RWPE2 (cell line): ENCODE measurements around the gene PHYKPL.

Source experiments
- ATAC-seq: fragments of 200-7000 bp; cut with Tn5 transposase; 3 replicates; pipeline ENCODE4 v1.9.1; 2021; ENCODE audit warnings: low read depth
- DNase-seq: peaks from one replicate; pipeline ENCODE4 v3.0.0-alpha.2; 2020; ENCODE audit warnings: low spot score
- H3K27ac ChIP-seq: fragments of 450-650 bp; 2 replicates; pipeline ENCODE4 v1.5.1; 2017; ENCODE audit warnings: mild to moderate bottlenecking; ENCODE audit not compliant: poor library complexity, severe bottlenecking
- H3K27me3 ChIP-seq: fragments of 250-450 bp; sonication (Bioruptor Pico); 2 replicates; pipeline ENCODE4 v1.5.1; 2021; ENCODE audit warnings: mild to moderate bottlenecking, moderate library complexity; ENCODE audit not compliant: insufficient read depth, poor library complexity, severe bottlenecking
- H3K36me3 ChIP-seq: fragments of 250-450 bp; sonication (Bioruptor Pico); 2 replicates; pipeline ENCODE4 v1.5.1; 2020; ENCODE audit warnings: low read depth, mild to moderate bottlenecking, moderate library complexity
- H3K4me1 ChIP-seq: fragments of 250-450 bp; sonication (Bioruptor Pico); 2 replicates; pipeline ENCODE4 v1.5.1; 2021; ENCODE audit warnings: mild to moderate bottlenecking, moderate library complexity; ENCODE audit not compliant: insufficient read depth, poor library complexity, severe bottlenecking
- H3K4me3 ChIP-seq: fragments of 250-450 bp; sonication (Bioruptor Pico); 2 replicates; pipeline ENCODE4 v1.5.1; 2021; ENCODE audit warnings: mild to moderate bottlenecking, moderate library complexity; ENCODE audit not compliant: severe bottlenecking
- H3K9me3 ChIP-seq: fragments of 250-450 bp; sonication (Bioruptor Pico); 2 replicates; pipeline ENCODE4 v1.5.1; 2021; ENCODE audit warnings: mild to moderate bottlenecking, moderate library complexity; ENCODE audit not compliant: severe bottlenecking
- TF ChIP-seq, protein P1 (sequence below): fragments of 450-650 bp; IDR thresholded peaks from one replicate; pipeline ENCODE4 v1.5.1; 2017; ENCODE audit warnings: mild to moderate bottlenecking, moderate library complexity; ENCODE audit not compliant: poor library complexity, severe bottlenecking

Gene PHYKPL

DNA sequence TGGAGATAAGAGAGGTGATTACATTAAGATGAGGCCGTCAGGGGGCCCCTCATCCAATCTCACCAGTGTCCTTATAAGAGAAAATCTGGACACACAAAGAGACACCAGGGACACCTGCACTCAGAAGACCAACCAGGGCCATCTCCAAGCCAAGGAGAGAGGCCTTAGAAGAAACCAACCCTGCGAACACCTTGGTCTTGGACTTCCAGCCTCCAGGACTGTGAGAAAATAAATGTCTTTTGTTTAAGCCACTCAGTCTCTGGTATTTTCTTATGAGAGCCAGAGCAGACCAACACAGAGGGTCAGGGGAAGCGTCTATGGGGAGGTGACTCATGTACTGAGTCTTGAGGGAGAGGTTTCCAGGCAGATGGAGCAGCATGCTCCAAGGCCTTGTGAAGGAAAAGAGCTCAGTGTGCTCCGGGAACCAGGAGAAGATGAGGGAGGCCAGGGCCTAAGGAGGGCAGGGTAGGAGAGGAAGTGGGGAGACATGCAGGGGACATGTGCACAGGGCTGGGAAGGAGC lies 5.4 kb downstream of the PHYKPL start:
- TF ChIP-seq, protein P1, sequence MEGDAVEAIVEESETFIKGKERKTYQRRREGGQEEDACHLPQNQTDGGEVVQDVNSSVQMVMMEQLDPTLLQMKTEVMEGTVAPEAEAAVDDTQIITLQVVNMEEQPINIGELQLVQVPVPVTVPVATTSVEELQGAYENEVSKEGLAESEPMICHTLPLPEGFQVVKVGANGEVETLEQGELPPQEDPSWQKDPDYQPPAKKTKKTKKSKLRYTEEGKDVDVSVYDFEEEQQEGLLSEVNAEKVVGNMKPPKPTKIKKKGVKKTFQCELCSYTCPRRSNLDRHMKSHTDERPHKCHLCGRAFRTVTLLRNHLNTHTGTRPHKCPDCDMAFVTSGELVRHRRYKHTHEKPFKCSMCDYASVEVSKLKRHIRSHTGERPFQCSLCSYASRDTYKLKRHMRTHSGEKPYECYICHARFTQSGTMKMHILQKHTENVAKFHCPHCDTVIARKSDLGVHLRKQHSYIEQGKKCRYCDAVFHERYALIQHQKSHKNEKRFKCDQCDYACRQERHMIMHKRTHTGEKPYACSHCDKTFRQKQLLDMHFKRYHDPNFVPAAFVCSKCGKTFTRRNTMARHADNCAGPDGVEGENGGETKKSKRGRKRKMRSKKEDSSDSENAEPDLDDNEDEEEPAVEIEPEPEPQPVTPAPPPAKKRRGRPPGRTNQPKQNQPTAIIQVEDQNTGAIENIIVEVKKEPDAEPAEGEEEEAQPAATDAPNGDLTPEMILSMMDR: no peak

DNA sequence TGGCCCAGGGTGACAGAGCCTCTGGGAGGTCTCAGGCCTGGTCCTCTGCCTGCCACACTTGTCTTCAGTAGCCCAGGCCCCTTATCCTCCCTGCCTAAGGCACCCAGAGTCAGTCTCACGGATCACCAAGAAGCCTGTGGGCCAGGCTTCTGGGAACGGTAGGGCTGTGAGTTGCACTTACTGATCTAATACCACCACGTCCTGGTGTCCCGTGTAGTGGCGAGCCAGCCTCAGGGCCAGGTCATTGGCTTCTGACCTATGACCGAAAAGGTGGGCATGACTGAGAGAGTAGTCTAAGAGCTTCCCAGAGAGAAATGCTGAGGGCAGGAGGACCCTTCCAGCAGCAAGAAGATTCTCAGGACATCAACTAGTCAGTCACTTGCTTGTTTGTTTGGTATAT lies 7.4 kb downstream of the PHYKPL start:
- Histone ChIP-seq H3K36me3 (peaks cover 64% of the 10 kb centered on the region), H3K4me3 (no peak overlapping the region), H3K27ac (no peak overlapping the region), H3K9me3 (no peaks in the 10 kb centered on the region), H3K4me1 (no peaks in the 10 kb centered on the region), H3K27me3 (no peaks in the 10 kb centered on the region)
- no peak for ATAC-seq
- DNase-seq: no peak
- TF ChIP-seq, protein P1: no peak

More for the DNA sequence above, 5.4 kb downstream of the PHYKPL start:
- Histone ChIP-seq H3K9me3 (no peaks in the 10 kb centered on the region), H3K4me3 (no peak overlapping the region), H3K27ac (no peak overlapping the region), H3K36me3 (peaks cover 61% of the 10 kb centered on the region), H3K27me3 (no peaks in the 10 kb centered on the region), H3K4me1 (peaks cover 7% of the 10 kb centered on the region)
- no peak for ATAC-seq
- DNase-seq: no peak

DNA sequence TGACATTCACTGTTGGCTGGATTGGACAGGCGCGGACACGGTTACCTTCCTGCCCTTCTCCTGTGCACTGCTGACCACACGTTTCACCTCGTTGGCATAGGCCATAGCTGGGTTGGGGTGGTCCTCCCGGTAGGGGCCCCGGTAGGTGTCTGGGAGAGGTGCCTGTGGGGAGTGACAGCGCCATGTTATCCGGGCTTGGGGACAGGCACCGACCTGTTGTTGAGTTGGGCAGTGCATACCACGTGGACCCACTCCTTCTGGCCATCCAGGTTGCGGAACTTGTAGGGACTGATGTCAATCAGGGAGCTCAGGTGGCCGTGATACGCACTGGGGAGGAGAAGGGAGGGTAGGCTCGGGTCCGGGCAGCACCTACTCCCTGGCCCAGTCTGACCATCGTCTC lies 8.2 kb downstream of the PHYKPL start:
- TF ChIP-seq, protein P1: no peak
- DNase-seq (no peak), ATAC-seq (no peak)
- Histone ChIP-seq H3K9me3 (no peaks in the 10 kb centered on the region), H3K4me3 (no peak overlapping the region), H3K36me3 (peaks cover 61% of the 10 kb centered on the region), H3K4me1 (no peaks in the 10 kb centered on the region), H3K27ac (no peak overlapping the region), H3K27me3 (no peaks in the 10 kb centered on the region)

DNA sequence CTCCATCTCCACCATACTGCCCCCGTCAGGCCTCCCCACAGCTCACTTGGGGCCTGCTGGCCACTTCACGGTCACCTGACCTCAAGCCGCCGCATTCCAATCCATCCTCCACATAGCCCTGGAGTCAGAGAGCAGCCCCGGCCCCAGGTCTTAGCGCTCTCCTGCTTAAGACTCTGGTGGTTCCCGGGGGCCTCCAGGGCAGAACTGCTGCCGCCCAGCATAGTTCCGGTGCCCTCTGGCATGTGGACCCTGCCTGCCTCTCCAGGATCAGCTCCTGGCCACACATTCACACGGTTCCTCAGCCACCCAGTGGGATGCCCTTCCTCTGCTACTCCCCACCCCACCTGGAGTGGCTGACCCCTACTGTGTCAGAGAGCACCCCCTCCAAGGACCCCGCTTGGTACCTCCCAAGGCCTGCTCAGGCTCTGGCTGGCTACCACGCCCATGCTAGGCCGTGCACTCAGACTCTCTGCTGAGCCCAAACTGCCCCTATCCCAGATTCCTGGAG lies 8.7 kb downstream of the PHYKPL start:
- no peaks in the 10 kb centered on the region for H3K4me1 ChIP-seq
- H3K36me3 ChIP-seq: peaks cover 61% of the 10 kb centered on the region
- DNase-seq (no peak), ATAC-seq (no peak; the same call in 2 of the 3 replicates)
- no peak overlapping the region for H3K4me3 ChIP-seq
- H3K9me3 ChIP-seq: no peaks in the 10 kb centered on the region
- no peaks in the 10 kb centered on the region for H3K27me3 ChIP-seq
- H3K27ac ChIP-seq: no peak overlapping the region
- TF ChIP-seq, protein P1: no peak

DNA sequence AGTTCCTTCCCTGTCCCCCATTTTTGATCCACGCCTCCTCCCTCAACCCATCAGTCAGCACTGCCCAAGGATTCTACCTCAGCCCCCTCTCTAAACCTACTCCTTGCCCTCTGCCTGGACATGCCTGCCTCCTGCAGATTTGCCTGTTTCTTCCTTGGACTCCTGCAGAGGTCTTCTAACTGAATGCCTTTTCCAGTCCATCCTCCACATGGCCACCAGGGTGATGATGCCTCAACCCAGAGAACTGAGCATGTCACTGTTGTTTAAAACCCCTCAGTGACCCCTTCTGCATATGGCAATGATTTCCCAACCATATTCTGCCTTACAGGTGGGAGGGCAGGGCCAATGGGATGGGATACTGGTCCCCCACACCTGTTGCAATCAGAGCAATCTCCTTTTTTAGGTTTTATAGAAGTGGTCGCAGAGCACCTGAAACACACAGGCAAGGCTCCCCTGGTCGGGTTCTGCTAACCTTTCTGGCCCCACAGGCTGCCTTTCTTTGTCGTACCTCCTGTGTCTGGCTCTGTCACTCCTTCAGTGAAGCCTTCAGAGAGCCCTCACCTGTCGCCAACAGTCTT lies 9.3 kb downstream of the PHYKPL start:
- ATAC-seq (no peak), DNase-seq (no peak)
- no peak overlapping the region for H3K4me3 ChIP-seq
- no peaks in the 10 kb centered on the region for H3K9me3 ChIP-seq
- H3K36me3 ChIP-seq: peaks cover 61% of the 10 kb centered on the region
- TF ChIP-seq, protein P1: no peak
- H3K27me3 ChIP-seq: no peaks in the 10 kb centered on the region
- H3K27ac ChIP-seq: no peak overlapping the region
- H3K4me1 ChIP-seq: no peaks in the 10 kb centered on the region
